ENCODE measurements around the gene WDR27. TPM values are rescaled to one million over a fixed set of nuclear protein-coding genes. Genes with fewer than 3 reads are reported as not detected.

WDR27 gene
- total RNA-seq, 3 donors from 2014 or later, result 21.3 to 68.6 (median 56.4) TPM

GRCh38 chr6:169425628-169426370, 276.0 kb downstream of the WDR27 start:
- Histone ChIP-seq H3K27ac (peak overlapping the region; percentile 52 to 66), H3K4me1 (no peaks in the 10 kb centered on the region), H3K27me3 (no peaks in the 10 kb centered on the region), H3K36me3 (no peaks in the 10 kb centered on the region), H3K4me3 (no peak overlapping the region), H3K9me3 (peaks cover 13% of the 10 kb centered on the region in 2 donors)
- no peak for TF ChIP-seq POLR2A (IDR thresholded peaks at IDR 0.05)
- no peak for DNase-seq (ENCODE audit: low spot score in 2 of 2)
- intact Hi-C loops (cut with DNase I; ENCODE audit: low total_unique reads), result no loop called here

- Histone ChIP-seq H3K4me3 (no peak overlapping the region), H3K27ac (peak overlapping the region in 1 of 2 donors; percentile 25)
Measured at GRCh38 chr6:169424821-169425240, 277.0 kb downstream of the WDR27 start.

GRCh38 chr6:169424149-169424804, 277.6 kb downstream of the WDR27 start:
- H3K4me3 ChIP-seq, result no peak overlapping the region
- no peaks in the 10 kb centered on the region for H3K9me3 ChIP-seq
- H3K27ac ChIP-seq, result peak overlapping the region in 1 of 2 donors; percentile 25
- intact Hi-C loops (cut with DNase I; ENCODE audit: low total_unique reads), result loop anchor here (5.0 kb wide), 1 partner anchor 127 kb away; no protein-coding TSS in a partner anchor
- TF ChIP-seq POLR2AphosphoS5 (IDR thresholded peaks at IDR 0.05) (no peak), POLR2A (IDR thresholded peaks at IDR 0.05) (no peak), CTCF (IDR thresholded peaks at IDR 0.05) (no peak)
- DNase-seq (ENCODE audit: low spot score in 2 of 2), result no peak
- no peaks in the 10 kb centered on the region for H3K27me3 ChIP-seq
- no peaks in the 10 kb centered on the region for H3K4me1 ChIP-seq
- no peaks in the 10 kb centered on the region for H3K36me3 ChIP-seq

More at GRCh38 chr6:169424821-169425240, 277.0 kb downstream of the WDR27 start:
- no peaks in the 10 kb centered on the region for H3K27me3 ChIP-seq
- DNase-seq (ENCODE audit: low spot score in 2 of 2), result no peak
- H3K9me3 ChIP-seq, result peaks cover 3% of the 10 kb centered on the region in 2 donors
- no peaks in the 10 kb centered on the region for H3K4me1 ChIP-seq
- intact Hi-C loops (cut with DNase I; ENCODE audit: low total_unique reads), result loop anchor here (5.0 kb wide), 1 partner anchor 128 kb away; no protein-coding TSS in a partner anchor
- no peaks in the 10 kb centered on the region for H3K36me3 ChIP-seq
- no peak for TF ChIP-seq POLR2AphosphoS5 (IDR thresholded peaks at IDR 0.05)
- no peak for TF ChIP-seq POLR2A (IDR thresholded peaks at IDR 0.05)
- TF ChIP-seq CTCF (IDR thresholded peaks at IDR 0.05), result no peak

GRCh38 chr6:169421586-169422264, 280.1 kb downstream of the WDR27 start:
- no peaks in the 10 kb centered on the region for H3K27me3 ChIP-seq
- no peak overlapping the region for H3K27ac ChIP-seq
- no peaks in the 10 kb centered on the region for H3K36me3 ChIP-seq
- no peaks in the 10 kb centered on the region for H3K9me3 ChIP-seq
- TF ChIP-seq POLR2A (IDR thresholded peaks at IDR 0.05), result no peak
- no peak for TF ChIP-seq POLR2AphosphoS5 (IDR thresholded peaks at IDR 0.05)
- no peak for TF ChIP-seq CTCF (IDR thresholded peaks at IDR 0.05)
- intact Hi-C loops (cut with DNase I; ENCODE audit: low total_unique reads), result loop anchor here (5.0 kb wide), 1 partner anchor 124 kb away; no protein-coding TSS in a partner anchor
- no peaks in the 10 kb centered on the region for H3K4me1 ChIP-seq
- H3K4me3 ChIP-seq, result no peak overlapping the region
- DNase-seq (ENCODE audit: low spot score in 2 of 2), result no peak

- intact Hi-C loops (cut with DNase I; ENCODE audit: low total_unique reads), result loop anchor here (5.0 kb wide), 1 partner anchor 124 kb away; no protein-coding TSS in a partner anchor
- no peaks in the 10 kb centered on the region for H3K27me3 ChIP-seq
- H3K27ac ChIP-seq, result no peak overlapping the region
- no peaks in the 10 kb centered on the region for H3K4me1 ChIP-seq
- DNase-seq (ENCODE audit: low spot score in 2 of 2), result no peak
- H3K4me3 ChIP-seq, result no peak overlapping the region
- H3K36me3 ChIP-seq, result no peaks in the 10 kb centered on the region
- H3K9me3 ChIP-seq, result no peaks in the 10 kb centered on the region
- peak in 1 of 3 donors; percentile 31 for TF ChIP-seq CTCF (IDR thresholded peaks at IDR 0.05)
- TF ChIP-seq POLR2AphosphoS5 (IDR thresholded peaks at IDR 0.05), result no peak
- TF ChIP-seq POLR2A (IDR thresholded peaks at IDR 0.05), result no peak
Measured at GRCh38 chr6:169420912-169421543, 280.8 kb downstream of the WDR27 start.

All from breast epithelium (tissue), 4 donors.